Measurements from ENCODE around the gene AFMID.

- TF ChIP-seq, protein P1, sequence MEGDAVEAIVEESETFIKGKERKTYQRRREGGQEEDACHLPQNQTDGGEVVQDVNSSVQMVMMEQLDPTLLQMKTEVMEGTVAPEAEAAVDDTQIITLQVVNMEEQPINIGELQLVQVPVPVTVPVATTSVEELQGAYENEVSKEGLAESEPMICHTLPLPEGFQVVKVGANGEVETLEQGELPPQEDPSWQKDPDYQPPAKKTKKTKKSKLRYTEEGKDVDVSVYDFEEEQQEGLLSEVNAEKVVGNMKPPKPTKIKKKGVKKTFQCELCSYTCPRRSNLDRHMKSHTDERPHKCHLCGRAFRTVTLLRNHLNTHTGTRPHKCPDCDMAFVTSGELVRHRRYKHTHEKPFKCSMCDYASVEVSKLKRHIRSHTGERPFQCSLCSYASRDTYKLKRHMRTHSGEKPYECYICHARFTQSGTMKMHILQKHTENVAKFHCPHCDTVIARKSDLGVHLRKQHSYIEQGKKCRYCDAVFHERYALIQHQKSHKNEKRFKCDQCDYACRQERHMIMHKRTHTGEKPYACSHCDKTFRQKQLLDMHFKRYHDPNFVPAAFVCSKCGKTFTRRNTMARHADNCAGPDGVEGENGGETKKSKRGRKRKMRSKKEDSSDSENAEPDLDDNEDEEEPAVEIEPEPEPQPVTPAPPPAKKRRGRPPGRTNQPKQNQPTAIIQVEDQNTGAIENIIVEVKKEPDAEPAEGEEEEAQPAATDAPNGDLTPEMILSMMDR (IDR thresholded peaks at IDR 0.05), result no peak
- TF ChIP-seq POLR2A (IDR thresholded peaks at IDR 0.05), result no peak
Measured at GRCh38 chr17:78206298-78206697, 19.1 kb downstream of the AFMID start.

Measured in ovary (tissue), 3 donors.